HEK293 (cell line): ENCODE results near the gene SLFNL1.

Experiments used
- CTCF ChIA-PET: fragments of 350-600 bp; formaldehyde crosslinking; extraction: SDS; loops from one replicate; lab custom pipeline; 2021; ENCODE audit warnings: antibody characterized with exemption; lab: Yijun Ruan, JAX
- POLR2A ChIA-PET: fragments of 300-600 bp; formaldehyde crosslinking; extraction: SDS; loops from one replicate; lab custom pipeline; 2020; ENCODE audit warnings: antibody characterized with exemption, inconsistent platforms; lab: Yijun Ruan, JAX
- H3K27ac ChIP-seq: fragments of 200-500 bp; sonication (Bioruptor generic); 2 replicates; pipeline ENCODE4 v1.5.1; 2014; ENCODE audit warnings: low read depth, low read length, control low read depth, inconsistent platforms; ENCODE audit errors: extremely low read depth
- H3K36me3 ChIP-seq, 2 experiments: fragments of 200-500 bp in 1 of 2; sonication (Bioruptor generic) in 1 of 2; 1 replicate in 1 of 2; 2 replicates in 1 of 2; pipeline ENCODE4 v1.5.1; 2014 to 2017; ENCODE audit warnings: inconsistent platforms in 2 of 2, low read length in 2 of 2; ENCODE audit not compliant: control insufficient read depth in 2 of 2, insufficient read depth in 1 of 2
- H3K4me1 ChIP-seq: fragments of 200-500 bp; sonication (Bioruptor generic); 2 replicates; pipeline ENCODE4 v1.5.1; 2014; ENCODE audit warnings: mild to moderate bottlenecking, low read length, inconsistent platforms; ENCODE audit not compliant: control insufficient read depth, insufficient read depth
- H3K4me3 ChIP-seq: 2 replicates; pipeline ENCODE4 v1.5.1; 2011; ENCODE audit warnings: low read depth, mild to moderate bottlenecking, control low read depth, low read length, moderate library complexity
- H3K9me3 ChIP-seq: fragments of 200-500 bp; sonication (Bioruptor generic); 2 replicates; pipeline ENCODE4 v1.5.1; 2014; ENCODE audit warnings: low read depth, low read length, inconsistent platforms; ENCODE audit not compliant: control insufficient read depth, insufficient read depth
- ATF2 ChIP-seq: fragments of 450-650 bp; formaldehyde crosslinking; IDR thresholded peaks from 2 replicates; pipeline ENCODE4 v1.5.1; 2016; ENCODE audit warnings: missing biosample characterization, missing genetic modification characterization, low read depth
- FEZF1 ChIP-seq: fragments of 450-650 bp; formaldehyde crosslinking; IDR thresholded peaks from 2 replicates; pipeline ENCODE4 v1.5.1; 2016; ENCODE audit warnings: missing biosample characterization, missing genetic modification characterization
- HIC1 ChIP-seq: fragments of 450-650 bp; formaldehyde crosslinking; IDR thresholded peaks from 2 replicates; pipeline ENCODE4 v1.5.1; 2016; ENCODE audit warnings: missing biosample characterization, missing genetic modification characterization
- IKZF3 ChIP-seq: fragments of 450-650 bp; IDR thresholded peaks from 2 replicates; pipeline ENCODE4 v1.5.0; 2018; ENCODE audit warnings: missing biosample characterization, mild to moderate bottlenecking, missing genetic modification characterization, moderate library complexity
- MYNN ChIP-seq: fragments of 450-650 bp; formaldehyde crosslinking; IDR thresholded peaks from 2 replicates; pipeline ENCODE4 v1.5.1; 2016; ENCODE audit warnings: missing biosample characterization, missing genetic modification characterization, borderline replicate concordance
- RBAK ChIP-seq: fragments of 450-650 bp; formaldehyde crosslinking; IDR thresholded peaks from 2 replicates; pipeline ENCODE4 v1.5.1; 2016; ENCODE audit warnings: missing biosample characterization, missing genetic modification characterization
- SP3 ChIP-seq: fragments of 450-650 bp; formaldehyde crosslinking; IDR thresholded peaks from 2 replicates; pipeline ENCODE4 v1.5.1; 2016; ENCODE audit warnings: missing biosample characterization, missing genetic modification characterization
- ZNF10 ChIP-seq: fragments of 450-650 bp; formaldehyde crosslinking; IDR thresholded peaks from 2 replicates; pipeline ENCODE4 v1.5.1; 2017; ENCODE audit warnings: missing biosample characterization, missing genetic modification characterization
- ZNF146 ChIP-seq: fragments of 450-650 bp; formaldehyde crosslinking; IDR thresholded peaks from 2 replicates; pipeline ENCODE4 v1.5.1; 2016; ENCODE audit warnings: missing biosample characterization, missing genetic modification characterization
- ZNF2 ChIP-seq: fragments of 450-650 bp; formaldehyde crosslinking; IDR thresholded peaks from 2 replicates; pipeline ENCODE4 v1.5.1; 2016; ENCODE audit warnings: missing biosample characterization, missing genetic modification characterization
- ZNF202 ChIP-seq: fragments of 450-650 bp; formaldehyde crosslinking; IDR thresholded peaks from 2 replicates; pipeline ENCODE4 v1.5.1; 2016; ENCODE audit warnings: missing biosample characterization, missing genetic modification characterization, borderline replicate concordance
- ZNF223 ChIP-seq: fragments of 450-650 bp; formaldehyde crosslinking; IDR thresholded peaks from 2 replicates; pipeline ENCODE4 v1.5.1; 2016; ENCODE audit warnings: missing biosample characterization, missing genetic modification characterization
- ZNF23 ChIP-seq: fragments of 450-650 bp; formaldehyde crosslinking; IDR thresholded peaks from 2 replicates; pipeline ENCODE4 v1.5.1; 2016; ENCODE audit warnings: missing biosample characterization, missing genetic modification characterization, borderline replicate concordance
- ZNF324 ChIP-seq: fragments of 450-650 bp; formaldehyde crosslinking; IDR thresholded peaks from 2 replicates; pipeline ENCODE4 v1.5.1; 2016; ENCODE audit warnings: missing biosample characterization, missing genetic modification characterization
- ZNF335 ChIP-seq: fragments of 450-650 bp; formaldehyde crosslinking; conservative IDR thresholded peaks from 2 replicates; pipeline ENCODE4 v1.5.1; 2016; ENCODE audit warnings: missing biosample characterization, missing genetic modification characterization
- ZNF449 ChIP-seq: fragments of 450-650 bp; formaldehyde crosslinking; IDR thresholded peaks from 2 replicates; pipeline ENCODE4 v1.5.1; 2017; ENCODE audit warnings: missing biosample characterization, mild to moderate bottlenecking, missing genetic modification characterization, moderate library complexity
- ZNF510 ChIP-seq: fragments of 450-650 bp; formaldehyde crosslinking; IDR thresholded peaks from 2 replicates; pipeline ENCODE4 v1.5.1; 2018; ENCODE audit warnings: mild to moderate bottlenecking, missing genetic modification characterization, missing biosample characterization; ENCODE audit not compliant: insufficient replicate concordance
- ZNF558 ChIP-seq: fragments of 450-650 bp; formaldehyde crosslinking; IDR thresholded peaks from 2 replicates; pipeline ENCODE4 v1.5.1; 2016; ENCODE audit warnings: missing biosample characterization, missing genetic modification characterization
- ZNF580 ChIP-seq: fragments of 450-650 bp; formaldehyde crosslinking; IDR thresholded peaks from 2 replicates; pipeline ENCODE4 v1.5.1; 2016; ENCODE audit warnings: missing biosample characterization, missing genetic modification characterization
- ZNF596 ChIP-seq: fragments of 450-650 bp; IDR thresholded peaks from 2 replicates; pipeline ENCODE4 v1.5.0; 2018; ENCODE audit warnings: missing biosample characterization, mild to moderate bottlenecking, missing genetic modification characterization, moderate library complexity
- ZNF610 ChIP-seq: fragments of 450-650 bp; formaldehyde crosslinking; IDR thresholded peaks from 2 replicates; pipeline ENCODE4 v1.5.1; 2016; ENCODE audit warnings: missing biosample characterization, missing genetic modification characterization, borderline replicate concordance

The SLFNL1 gene

GRCh38 chr1:41053316-41053715 lies 31.8 kb upstream of the SLFNL1 start:
- Histone ChIP-seq H3K36me3 (peaks cover 0 to 64% of the 10 kb centered on the region in 2 experiments), H3K4me3 (no peak overlapping the region), H3K27ac (no peak overlapping the region), H3K9me3 (no peaks in the 10 kb centered on the region), H3K4me1 (no peaks in the 10 kb centered on the region)
- ChIA-PET CTCF (no interaction called here), POLR2A (no interaction called here)
- TF ChIP-seq ZNF324 (no peak), ZNF558 (tag by site-specific recombination) (no peak), ZNF223 (tag by site-specific recombination) (no peak), ZNF449 (tag by site-specific recombination) (no peak), SP3 (no peak), ZNF335 (tag by site-specific recombination) (no peak), IKZF3 (no peak), ZNF610 (no peak), HIC1 (tag by site-specific recombination) (no peak), ZNF2 (tag by site-specific recombination) (no peak), ZNF202 (tag by site-specific recombination) (no peak), ZNF146 (tag by site-specific recombination) (no peak), ATF2 (tag by site-specific recombination) (no peak), FEZF1 (no peak)

- no peaks in the 10 kb centered on the region for H3K9me3 ChIP-seq
- ChIA-PET CTCF (interaction anchor here (0.6 kb wide), 1 partner anchor 9 kb away, joined by 3 read pairs; no protein-coding TSS in a partner anchor), POLR2A (interaction anchor here (0.6 kb wide), 1 partner anchor 79 kb away, joined by 4 read pairs; no protein-coding TSS in a partner anchor)
- H3K36me3 ChIP-seq, result peaks cover 0 to 73% of the 10 kb centered on the region in 2 experiments; a peak in 2 of 3 replicates
- no peaks in the 10 kb centered on the region for H3K4me1 ChIP-seq
- no peak for TF ChIP-seq RBAK
- no peak for TF ChIP-seq ZNF596 (tag by site-specific recombination)
- TF ChIP-seq ZNF580 (tag by site-specific recombination), result no peak
- no peak for TF ChIP-seq ZNF10 (tag by site-specific recombination)
- TF ChIP-seq ZNF23, result no peak
- no peak for TF ChIP-seq ZNF223 (tag by site-specific recombination)
- no peak for TF ChIP-seq MYNN
- no peak for TF ChIP-seq ZNF510 (tag by site-specific recombination)
- TF ChIP-seq IKZF3, result no peak
- no peak overlapping the region for H3K27ac ChIP-seq
- H3K4me3 ChIP-seq, result no peak overlapping the region
Measured at GRCh38 chr1:41051022-41051421, 29.5 kb upstream of the SLFNL1 start.
